DND-41 (cell line): ENCODE results near the gene ARIH1.

Source experiments
- ATAC-seq: fragments of 200-7000 bp; cut with Tn5 transposase; 3 replicates; pipeline ENCODE4 v1.9.1; 2021; ENCODE audit warnings: low read depth; ENCODE audit not compliant: insufficient read depth
- DNase-seq: peaks from one replicate; pipeline ENCODE4 v3.0.0-alpha.2; 2020
- H2AFZ ChIP-seq: 2 replicates; pipeline ENCODE4 v1.6.0; 2012; ENCODE audit warnings: low read depth, low read length
- H3K27ac ChIP-seq: 2 replicates; pipeline ENCODE4 v1.5.1; 2012; ENCODE audit warnings: low read length, inconsistent platforms
- H3K27me3 ChIP-seq: fragments of 200-600 bp; sonication (generic); 2 replicates; pipeline ENCODE4 v1.6.0; 2012; ENCODE audit warnings: low read length, mild to moderate bottlenecking, inconsistent platforms; ENCODE audit not compliant: insufficient read depth, poor library complexity
- H3K36me3 ChIP-seq: 2 replicates; pipeline ENCODE4 v1.5.1; 2012; ENCODE audit warnings: low read length, inconsistent platforms; ENCODE audit not compliant: insufficient read depth
- H3K4me1 ChIP-seq: 2 replicates; pipeline ENCODE4 v1.5.1; 2012; ENCODE audit warnings: mild to moderate bottlenecking, low read length; ENCODE audit not compliant: insufficient read depth
- H3K4me2 ChIP-seq: 2 replicates; pipeline ENCODE4 v1.6.0; 2012; ENCODE audit warnings: mild to moderate bottlenecking, moderate library complexity, low read length, inconsistent platforms; ENCODE audit not compliant: insufficient read depth
- H3K4me3 ChIP-seq, 2 experiments: fragments of 200-600 bp in 1 of 2; shearing (Covaris generic) in 1 of 2; 2 replicates each; pipeline ENCODE4 v1.5.1; 2012 to 2016; ENCODE audit warnings: inconsistent platforms in 2 of 2, low read length in 2 of 2, mild to moderate bottlenecking in 2 of 2, low read depth in 1 of 2, moderate library complexity in 1 of 2
- H3K79me2 ChIP-seq: 2 replicates; pipeline ENCODE4 v1.6.0; 2012; ENCODE audit warnings: low read length, inconsistent platforms; ENCODE audit not compliant: insufficient read depth
- H3K9ac ChIP-seq: 2 replicates; pipeline ENCODE4 v1.6.0; 2012; ENCODE audit warnings: low read depth, mild to moderate bottlenecking, inconsistent platforms, low read length, moderate library complexity
- H3K9me3 ChIP-seq: 2 replicates; pipeline ENCODE4 v1.5.1; 2012; ENCODE audit warnings: low read length, moderate library complexity, mild to moderate bottlenecking, inconsistent platforms; ENCODE audit not compliant: insufficient read depth, severe bottlenecking
- H4K20me1 ChIP-seq: 2 replicates; pipeline ENCODE4 v1.6.0; 2012; ENCODE audit warnings: low read length; ENCODE audit not compliant: insufficient read depth
- EZH2 ChIP-seq: IDR thresholded peaks from 3 replicates; pipeline ENCODE4 v1.6.1; 2012; ENCODE audit warnings: borderline replicate concordance, low read depth, mild to moderate bottlenecking, moderate library complexity, low read length, inconsistent platforms; ENCODE audit not compliant: severe bottlenecking
- TF ChIP-seq, protein P1 (sequence below): IDR thresholded peaks from 2 replicates; pipeline ENCODE4 v1.5.1; 2012; ENCODE audit warnings: borderline replicate concordance, low read length, moderate library complexity, mild to moderate bottlenecking; ENCODE audit not compliant: poor library complexity, severe bottlenecking; ENCODE audit errors: extremely low read depth

Gene ARIH1

GRCh38 chr15:72585476-72586058 lies 111.4 kb downstream of the ARIH1 start:
- H4K20me1 ChIP-seq, result no peaks in the 10 kb centered on the region
- H3K27me3 ChIP-seq, result no peaks in the 10 kb centered on the region
- H3K36me3 ChIP-seq, result peaks cover 48% of the 10 kb centered on the region
- no peak overlapping the region for H3K9ac ChIP-seq
- no peak overlapping the region for H2AFZ ChIP-seq
- H3K4me3 ChIP-seq, result no peak overlapping the region
- no peaks in the 10 kb centered on the region for H3K9me3 ChIP-seq
- TF ChIP-seq EZH2, result no peak
- TF ChIP-seq, protein P1, sequence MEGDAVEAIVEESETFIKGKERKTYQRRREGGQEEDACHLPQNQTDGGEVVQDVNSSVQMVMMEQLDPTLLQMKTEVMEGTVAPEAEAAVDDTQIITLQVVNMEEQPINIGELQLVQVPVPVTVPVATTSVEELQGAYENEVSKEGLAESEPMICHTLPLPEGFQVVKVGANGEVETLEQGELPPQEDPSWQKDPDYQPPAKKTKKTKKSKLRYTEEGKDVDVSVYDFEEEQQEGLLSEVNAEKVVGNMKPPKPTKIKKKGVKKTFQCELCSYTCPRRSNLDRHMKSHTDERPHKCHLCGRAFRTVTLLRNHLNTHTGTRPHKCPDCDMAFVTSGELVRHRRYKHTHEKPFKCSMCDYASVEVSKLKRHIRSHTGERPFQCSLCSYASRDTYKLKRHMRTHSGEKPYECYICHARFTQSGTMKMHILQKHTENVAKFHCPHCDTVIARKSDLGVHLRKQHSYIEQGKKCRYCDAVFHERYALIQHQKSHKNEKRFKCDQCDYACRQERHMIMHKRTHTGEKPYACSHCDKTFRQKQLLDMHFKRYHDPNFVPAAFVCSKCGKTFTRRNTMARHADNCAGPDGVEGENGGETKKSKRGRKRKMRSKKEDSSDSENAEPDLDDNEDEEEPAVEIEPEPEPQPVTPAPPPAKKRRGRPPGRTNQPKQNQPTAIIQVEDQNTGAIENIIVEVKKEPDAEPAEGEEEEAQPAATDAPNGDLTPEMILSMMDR, result peak; percentile 34
- DNase-seq (no peak), ATAC-seq (no peak)
- no peaks in the 10 kb centered on the region for H3K4me1 ChIP-seq
- no peaks in the 10 kb centered on the region for H3K79me2 ChIP-seq
- no peak overlapping the region for H3K27ac ChIP-seq
- no peak overlapping the region for H3K4me2 ChIP-seq

GRCh38 chr15:72588096-72588495 lies 114.0 kb downstream of the ARIH1 start:
- H3K4me2 ChIP-seq, result no peak overlapping the region
- H3K9ac ChIP-seq, result no peak overlapping the region
- H3K27ac ChIP-seq, result no peak overlapping the region
- no peak for ATAC-seq
- H2AFZ ChIP-seq, result no peak overlapping the region
- H3K4me1 ChIP-seq, result no peaks in the 10 kb centered on the region
- H4K20me1 ChIP-seq, result no peaks in the 10 kb centered on the region
- no peaks in the 10 kb centered on the region for H3K79me2 ChIP-seq
- H3K36me3 ChIP-seq, result peaks cover 23% of the 10 kb centered on the region
- no peaks in the 10 kb centered on the region for H3K27me3 ChIP-seq
- no peak overlapping the region for H3K4me3 ChIP-seq
- no peak for DNase-seq
- TF ChIP-seq, protein P1, result no peak
- TF ChIP-seq EZH2, result no peak
- no peaks in the 10 kb centered on the region for H3K9me3 ChIP-seq

DNA sequence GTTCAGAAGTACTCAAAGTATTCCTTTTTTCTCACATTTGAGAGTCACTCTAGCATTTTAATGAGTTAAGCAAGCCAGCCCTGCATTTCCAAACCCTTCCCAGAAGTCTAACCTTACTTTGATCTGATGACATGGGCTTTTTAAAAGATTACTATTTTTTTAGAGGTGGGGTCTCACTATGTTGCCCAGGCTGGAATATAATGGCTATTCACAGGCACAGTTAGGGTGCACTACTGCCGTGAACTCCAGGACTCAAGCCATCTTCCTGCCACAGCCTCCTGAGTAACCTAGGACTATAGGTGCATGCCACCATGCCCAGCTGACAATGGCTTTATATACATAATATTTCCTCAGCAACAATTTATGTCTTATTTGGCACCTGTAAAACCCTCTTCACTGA lies 116.3 kb downstream of the ARIH1 start:
- no peaks in the 10 kb centered on the region for H3K79me2 ChIP-seq
- peaks cover 10% of the 10 kb centered on the region; the same call in 1 of the 2 replicates for H3K36me3 ChIP-seq
- no peak overlapping the region for H3K9ac ChIP-seq
- ATAC-seq, result no peak
- no peaks in the 10 kb centered on the region for H3K27me3 ChIP-seq
- no peaks in the 10 kb centered on the region for H4K20me1 ChIP-seq
- TF ChIP-seq EZH2, result no peak
- TF ChIP-seq, protein P1, result no peak
- no peak for DNase-seq
- H3K4me2 ChIP-seq, result no peak overlapping the region
- H3K4me1 ChIP-seq, result no peaks in the 10 kb centered on the region
- H3K27ac ChIP-seq, result no peak overlapping the region
- H2AFZ ChIP-seq, result no peak overlapping the region
- H3K4me3 ChIP-seq, result no peak overlapping the region
- no peaks in the 10 kb centered on the region for H3K9me3 ChIP-seq

DNA sequence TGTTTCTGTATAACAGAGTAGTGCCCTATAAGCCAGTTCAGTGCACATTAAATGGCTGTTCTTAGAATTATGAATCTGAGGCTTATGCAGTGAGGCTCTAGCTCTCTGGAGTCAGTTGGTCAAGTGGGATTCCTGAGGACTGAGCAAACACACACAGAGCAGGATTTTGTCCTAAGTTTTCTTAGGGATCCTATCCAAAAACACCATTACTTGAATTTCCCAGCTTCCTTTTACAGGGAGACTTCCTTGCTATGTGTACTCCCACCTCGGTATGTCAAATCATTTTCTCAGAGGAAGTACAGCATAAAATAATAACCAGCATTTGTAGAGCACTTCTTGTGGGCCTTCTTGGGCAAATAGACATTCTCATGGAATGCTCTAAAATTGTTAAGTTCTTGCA lies 117.2 kb downstream of the ARIH1 start:
- H3K9me3 ChIP-seq, result no peaks in the 10 kb centered on the region
- TF ChIP-seq, protein P1, result no peak
- no peak for TF ChIP-seq EZH2
- no peaks in the 10 kb centered on the region for H3K4me1 ChIP-seq
- H4K20me1 ChIP-seq, result no peaks in the 10 kb centered on the region
- no peak for ATAC-seq
- H3K4me2 ChIP-seq, result no peak overlapping the region
- peaks cover 3% of the 10 kb centered on the region; the same call in 1 of the 2 replicates for H3K36me3 ChIP-seq
- DNase-seq, result no peak
- H3K27me3 ChIP-seq, result no peaks in the 10 kb centered on the region
- H3K79me2 ChIP-seq, result no peaks in the 10 kb centered on the region
- H3K4me3 ChIP-seq, result no peak overlapping the region
- no peak overlapping the region for H3K9ac ChIP-seq
- H3K27ac ChIP-seq, result no peak overlapping the region
- H2AFZ ChIP-seq, result no peak overlapping the region
